Esophagus muscularis mucosa (tissue), 4 donors: Measurements from ENCODE around the gene NPAS3. TPM values are rescaled to one million over a fixed set of nuclear protein-coding genes. Genes with fewer than 3 reads are reported as not detected.

Experiments
- DNase-seq: peaks from one replicate; pipeline ENCODE4 v3.0.0-alpha.2; 2017; ENCODE audit errors: extremely low spot score
- H3K27ac ChIP-seq, 4 donors: fragments of 200-600 bp; sonication (generic); replicated peaks in 1 of 4; 1 replicate in 3 of 4; 2 replicates in 1 of 4; pipeline ENCODE4 v1.5.1; 2016 to 2019; ENCODE audit warnings: mild to moderate bottlenecking in 1 of 4
- H3K27me3 ChIP-seq, 4 donors: fragments of 200-600 bp; sonication (generic); one replicate each; pipeline versions ENCODE4 v1.5.1 to v1.6.0; 2016 to 2019
- H3K36me3 ChIP-seq, 4 donors: fragments of 200-600 bp; sonication (generic); one replicate each; pipeline ENCODE4 v1.5.1; 2016 to 2019
- H3K4me1 ChIP-seq, 4 donors: fragments of 200-600 bp; sonication (generic); one replicate each; pipeline ENCODE4 v1.5.1; 2016 to 2019
- H3K4me3 ChIP-seq, 4 donors: fragments of 200-600 bp; sonication (generic); 1 replicate in 2 of 4; 2 replicates in 2 of 4; pipeline ENCODE4 v1.5.1; 2016 to 2019; ENCODE audit warnings: mild to moderate bottlenecking in 4 of 4, moderate library complexity in 1 of 4
- H3K9me3 ChIP-seq, 4 donors: fragments of 200-600 bp; sonication (generic); 1 replicate in 3 of 4; 2 replicates in 1 of 4; pipeline ENCODE4 v1.5.1; 2016 to 2019
- EP300 ChIP-seq: sonication (generic); formaldehyde crosslinking; IDR thresholded peaks from one replicate; pipeline ENCODE4 v1.6.1; 2017; ENCODE audit warnings: antibody characterized with exemption
- POLR2A ChIP-seq: fragments of 450-650 bp; IDR thresholded peaks from one replicate; pipeline ENCODE4 v1.6.1; 2017; ENCODE audit warnings: antibody characterized with exemption, moderate library complexity, mild to moderate bottlenecking, low read depth
- POLR2AphosphoS5 ChIP-seq, 2 donors: sonication (generic); formaldehyde crosslinking; IDR thresholded peaks; one replicate each; pipeline ENCODE4 v1.6.1; 2017; ENCODE audit warnings: antibody characterized with exemption in 2 of 2
- WGBS: methylation state at CpG from one replicate; pipeline ENCODE4 v1.1.5; 2018; 5-methylcytosine and 5-hydroxymethylcytosine counted together
- intact Hi-C: fragments of 100-400 bp; cut with DNase I; formaldehyde crosslinking; loops from one replicate; pipeline ENCODE4 v1.15.1; 2023
- total RNA-seq, 4 donors: library from RNA; depleted of rRNA; stranded (reverse); fragments of >200 nt; gene quantifications; one replicate each; pipeline versions ENCODE4 v1.1.0 to v1.2.1, GENCODE V29; 2016
- TF ChIP-seq, protein P1 (sequence below), 3 experiments: fragments of 200-600 bp in 2 of 3; fragments of 450-650 bp in 1 of 3; sonication (generic) in 2 of 3; IDR thresholded peaks; one replicate each; pipeline ENCODE4 v1.5.1; 2017 to 2019; ENCODE audit warnings: antibody characterized with exemption in 3 of 3, mild to moderate bottlenecking in 2 of 3, moderate library complexity in 1 of 3

NPAS3 gene
- total RNA-seq, 4 donors from 2014 or later = 3.3 to 7.3 (median 5.8) TPM

DNA sequence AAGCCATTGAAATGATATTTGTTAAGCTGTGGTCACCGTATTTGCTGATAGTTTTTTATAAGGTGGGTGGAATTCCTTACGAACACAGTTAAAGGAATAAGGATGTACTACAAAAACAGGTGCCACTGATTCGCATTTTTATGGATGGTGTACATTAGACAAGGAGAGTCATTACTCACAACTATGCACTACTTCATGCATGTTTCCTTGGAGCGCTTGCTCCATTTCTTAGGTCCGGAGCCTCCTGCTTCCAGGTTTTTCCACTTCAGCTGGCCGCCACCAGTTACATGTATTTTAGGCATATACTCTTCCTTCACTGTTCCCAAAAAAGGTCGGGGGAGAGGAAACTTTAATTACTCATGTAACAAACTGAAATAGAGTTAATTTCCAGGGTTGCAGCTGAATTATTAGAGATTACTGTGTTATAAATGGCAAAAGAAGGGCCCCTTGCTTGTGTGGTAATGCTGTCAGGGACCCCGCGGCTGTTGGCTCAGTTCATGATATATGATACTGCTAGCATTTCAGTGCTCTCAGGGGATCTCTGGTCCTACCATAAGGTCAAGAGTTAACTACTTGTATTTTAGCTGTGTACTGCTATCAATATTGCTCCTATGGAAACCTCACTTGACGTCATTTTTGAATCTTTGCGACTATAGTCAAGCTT lies 454.7 kb downstream of the NPAS3 start:
- Histone ChIP-seq H3K27me3 (no peaks in the 10 kb centered on the region), H3K4me1 (no peaks in the 10 kb centered on the region), H3K4me3 (no peak overlapping the region), H3K36me3 (no peaks in the 10 kb centered on the region), H3K27ac (no peak overlapping the region), H3K9me3 (no peaks in the 10 kb centered on the region)
- no peak for TF ChIP-seq POLR2A
- no peak for TF ChIP-seq POLR2AphosphoS5 (IDR thresholded peaks at IDR 0.05)
- TF ChIP-seq EP300 = no peak
- TF ChIP-seq, protein P1, sequence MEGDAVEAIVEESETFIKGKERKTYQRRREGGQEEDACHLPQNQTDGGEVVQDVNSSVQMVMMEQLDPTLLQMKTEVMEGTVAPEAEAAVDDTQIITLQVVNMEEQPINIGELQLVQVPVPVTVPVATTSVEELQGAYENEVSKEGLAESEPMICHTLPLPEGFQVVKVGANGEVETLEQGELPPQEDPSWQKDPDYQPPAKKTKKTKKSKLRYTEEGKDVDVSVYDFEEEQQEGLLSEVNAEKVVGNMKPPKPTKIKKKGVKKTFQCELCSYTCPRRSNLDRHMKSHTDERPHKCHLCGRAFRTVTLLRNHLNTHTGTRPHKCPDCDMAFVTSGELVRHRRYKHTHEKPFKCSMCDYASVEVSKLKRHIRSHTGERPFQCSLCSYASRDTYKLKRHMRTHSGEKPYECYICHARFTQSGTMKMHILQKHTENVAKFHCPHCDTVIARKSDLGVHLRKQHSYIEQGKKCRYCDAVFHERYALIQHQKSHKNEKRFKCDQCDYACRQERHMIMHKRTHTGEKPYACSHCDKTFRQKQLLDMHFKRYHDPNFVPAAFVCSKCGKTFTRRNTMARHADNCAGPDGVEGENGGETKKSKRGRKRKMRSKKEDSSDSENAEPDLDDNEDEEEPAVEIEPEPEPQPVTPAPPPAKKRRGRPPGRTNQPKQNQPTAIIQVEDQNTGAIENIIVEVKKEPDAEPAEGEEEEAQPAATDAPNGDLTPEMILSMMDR (IDR thresholded peaks at IDR 0.05) = no peak
- no peak for DNase-seq
- 75% methylated on average over 11 of the region's 11 CpGs for WGBS
- intact Hi-C loops = no loop called here

DNA sequence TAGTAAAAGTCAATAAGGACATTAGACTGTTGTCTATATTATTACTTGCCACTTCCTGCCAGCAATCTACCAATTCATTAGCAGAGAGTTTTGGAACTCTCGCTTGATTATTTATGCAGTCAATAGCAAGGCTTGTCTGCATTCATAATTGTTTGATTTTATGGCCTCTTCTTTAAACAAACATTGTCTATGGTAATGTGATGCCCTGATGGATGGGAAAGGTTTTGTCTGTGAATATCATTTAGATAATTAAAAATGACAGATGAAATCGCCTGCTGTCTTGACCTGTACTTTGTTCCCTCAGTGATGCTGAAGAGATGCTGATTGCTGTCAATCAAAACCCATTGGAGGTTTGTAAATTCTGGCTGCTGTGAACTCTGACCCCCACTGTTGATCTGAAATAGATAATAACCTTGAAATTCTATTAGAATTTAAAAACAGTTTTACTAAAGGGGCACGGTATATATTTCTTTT lies 455.3 kb downstream of the NPAS3 start:
- intact Hi-C loops = no loop called here
- TF ChIP-seq EP300 = no peak
- no peak for TF ChIP-seq POLR2A
- TF ChIP-seq POLR2AphosphoS5 (IDR thresholded peaks at IDR 0.05) = no peak
- TF ChIP-seq, protein P1 (IDR thresholded peaks at IDR 0.05) = no peak
- Histone ChIP-seq H3K27me3 (no peaks in the 10 kb centered on the region), H3K4me3 (no peak overlapping the region), H3K36me3 (no peaks in the 10 kb centered on the region), H3K27ac (no peak overlapping the region), H3K9me3 (no peaks in the 10 kb centered on the region), H3K4me1 (no peaks in the 10 kb centered on the region)
- no peak for DNase-seq
- 86% methylated on average over 3 of the region's 3 CpGs for WGBS

DNA sequence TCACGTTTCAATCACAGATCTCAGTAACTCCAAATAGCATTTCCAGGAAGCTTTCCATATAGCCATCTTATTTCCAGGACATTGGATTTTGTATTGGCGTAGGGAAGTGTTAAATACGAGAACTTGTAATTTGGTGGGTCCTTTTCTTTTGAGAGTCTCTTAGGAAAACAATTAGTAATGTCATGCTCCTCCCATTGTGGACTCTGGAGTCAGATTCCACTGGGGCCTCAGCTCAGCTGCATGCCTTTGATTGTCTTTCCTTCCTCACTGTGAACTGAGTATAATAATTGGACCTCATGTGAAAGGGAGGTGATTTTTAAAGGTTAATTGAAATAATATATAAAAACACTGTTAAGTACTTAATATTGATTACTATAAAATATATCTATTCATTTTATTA lies 462.6 kb downstream of the NPAS3 start:
- WGBS = 86% methylated on average over 3 of the region's 3 CpGs
- Histone ChIP-seq H3K27ac (no peak overlapping the region), H3K4me3 (no peak overlapping the region), H3K9me3 (peaks cover 0 to 18% (median 10%) of the 10 kb centered on the region in 4 donors), H3K27me3 (no peaks in the 10 kb centered on the region), H3K36me3 (no peaks in the 10 kb centered on the region), H3K4me1 (no peaks in the 10 kb centered on the region)
- DNase-seq = no peak
- intact Hi-C loops = no loop called here
- TF ChIP-seq POLR2A (no peak), EP300 (no peak)

DNA sequence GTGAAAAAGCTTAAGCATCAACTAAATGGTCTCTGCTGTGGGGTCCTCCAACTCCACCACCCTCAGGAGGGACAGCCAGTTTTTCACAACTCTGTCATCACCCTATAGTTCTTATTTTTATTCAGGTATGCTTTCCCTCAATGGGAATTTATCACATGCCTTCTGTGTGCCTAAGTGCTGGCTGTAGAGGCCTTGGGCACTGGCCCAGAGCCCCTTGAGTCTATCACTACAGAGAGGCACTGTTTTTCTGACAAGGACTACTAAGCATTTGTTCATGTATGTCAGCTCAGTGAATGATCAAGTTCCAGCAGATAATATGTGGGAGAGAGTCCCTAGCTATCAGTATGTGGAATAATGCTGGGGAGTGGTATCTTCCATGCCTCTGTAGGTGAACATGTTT lies 463.9 kb downstream of the NPAS3 start:
- TF ChIP-seq, protein P1 (IDR thresholded peaks at IDR 0.05) = no peak
- TF ChIP-seq EP300 (no peak), POLR2A (no peak), POLR2AphosphoS5 (IDR thresholded peaks at IDR 0.05) (no peak)
- Histone ChIP-seq H3K36me3 (no peaks in the 10 kb centered on the region), H3K4me3 (no peak overlapping the region), H3K4me1 (no peaks in the 10 kb centered on the region), H3K9me3 (peaks cover 0 to 18% (median 10%) of the 10 kb centered on the region in 4 donors), H3K27me3 (no peaks in the 10 kb centered on the region), H3K27ac (no peak overlapping the region)
- no peak for DNase-seq
- intact Hi-C loops = no loop called here

DNA sequence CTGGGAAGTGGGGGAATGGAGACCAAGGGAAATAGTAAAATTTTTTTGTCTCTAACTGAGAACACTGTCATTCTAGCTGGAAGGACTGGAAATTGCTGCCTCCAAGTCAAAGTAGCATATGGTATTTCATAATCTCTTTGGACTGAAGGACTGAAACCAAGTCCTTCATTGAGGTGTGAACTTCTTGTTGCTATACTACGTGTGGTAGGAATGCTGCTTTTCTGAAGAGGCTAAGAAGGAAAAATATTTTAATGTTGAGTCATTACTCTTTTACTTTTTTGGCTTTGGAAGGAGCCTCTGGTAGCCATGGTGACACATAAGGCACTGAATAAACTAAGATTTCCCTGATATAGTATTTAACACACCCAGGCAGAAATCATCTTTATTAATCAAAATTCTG lies 465.4 kb downstream of the NPAS3 start:
- H3K36me3 ChIP-seq = no peaks in the 10 kb centered on the region
- DNase-seq = no peak
- H3K4me1 ChIP-seq = no peaks in the 10 kb centered on the region
- TF ChIP-seq POLR2AphosphoS5 (IDR thresholded peaks at IDR 0.05) (no peak), POLR2A (no peak), EP300 (no peak)
- TF ChIP-seq, protein P1 (IDR thresholded peaks at IDR 0.05) = no peak
- WGBS = 36% methylated on average over 1 of the region's 1 CpG
- H3K27ac ChIP-seq = no peak overlapping the region
- H3K27me3 ChIP-seq = no peaks in the 10 kb centered on the region
- intact Hi-C loops = no loop called here
- H3K9me3 ChIP-seq = peaks cover 0 to 18% (median 10%) of the 10 kb centered on the region in 4 donors
- H3K4me3 ChIP-seq = no peak overlapping the region
